ENCODE data around the gene MTCH2. TPM values are rescaled to one million over a fixed set of nuclear protein-coding genes. Genes with fewer than 3 reads are reported as not detected.

The MTCH2 gene
- polyA plus RNA-seq, 1 experiment: 194 TPM

- H3K9me3 ChIP-seq (ENCODE audit: control insufficient read depth, insufficient read depth, low read length): peaks cover 8% of the 10 kb centered on the region; the same call in 1 of the 2 replicates
- no peak overlapping the region for H3K4me3 ChIP-seq (ENCODE audit: low read depth, low read length)
- CTCF ChIA-PET: no interaction called here
- POLR2A ChIA-PET: no interaction called here
- TF ChIP-seq, protein P1, sequence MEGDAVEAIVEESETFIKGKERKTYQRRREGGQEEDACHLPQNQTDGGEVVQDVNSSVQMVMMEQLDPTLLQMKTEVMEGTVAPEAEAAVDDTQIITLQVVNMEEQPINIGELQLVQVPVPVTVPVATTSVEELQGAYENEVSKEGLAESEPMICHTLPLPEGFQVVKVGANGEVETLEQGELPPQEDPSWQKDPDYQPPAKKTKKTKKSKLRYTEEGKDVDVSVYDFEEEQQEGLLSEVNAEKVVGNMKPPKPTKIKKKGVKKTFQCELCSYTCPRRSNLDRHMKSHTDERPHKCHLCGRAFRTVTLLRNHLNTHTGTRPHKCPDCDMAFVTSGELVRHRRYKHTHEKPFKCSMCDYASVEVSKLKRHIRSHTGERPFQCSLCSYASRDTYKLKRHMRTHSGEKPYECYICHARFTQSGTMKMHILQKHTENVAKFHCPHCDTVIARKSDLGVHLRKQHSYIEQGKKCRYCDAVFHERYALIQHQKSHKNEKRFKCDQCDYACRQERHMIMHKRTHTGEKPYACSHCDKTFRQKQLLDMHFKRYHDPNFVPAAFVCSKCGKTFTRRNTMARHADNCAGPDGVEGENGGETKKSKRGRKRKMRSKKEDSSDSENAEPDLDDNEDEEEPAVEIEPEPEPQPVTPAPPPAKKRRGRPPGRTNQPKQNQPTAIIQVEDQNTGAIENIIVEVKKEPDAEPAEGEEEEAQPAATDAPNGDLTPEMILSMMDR (IDR thresholded peaks at IDR 0.05; ENCODE audit: low read depth, low read length): no peak
- H3K27ac ChIP-seq (ENCODE audit: low read depth, low read length): no peak overlapping the region
- H3K27me3 ChIP-seq (ENCODE audit: control insufficient read depth, insufficient read depth, low read length): peaks cover 45% of the 10 kb centered on the region
- DNase-seq (ENCODE audit: low read depth, low spot score): no peak
Measured at GRCh38 chr11:47592970-47593369, 49.4 kb downstream of the MTCH2 start.

- Histone ChIP-seq H3K27me3 (ENCODE audit: control insufficient read depth, insufficient read depth, low read length) (peaks cover 45% of the 10 kb centered on the region), H3K4me3 (ENCODE audit: low read depth, low read length) (no peak overlapping the region), H3K9me3 (ENCODE audit: control insufficient read depth, insufficient read depth, low read length) (peaks cover 8% of the 10 kb centered on the region; the same call in 1 of the 2 replicates), H3K27ac (ENCODE audit: low read depth, low read length) (no peak overlapping the region)
- TF ChIP-seq, protein P1 (IDR thresholded peaks at IDR 0.05; ENCODE audit: low read depth, low read length): no peak
- no peak for DNase-seq (ENCODE audit: low read depth, low spot score)
- ChIA-PET POLR2A (no interaction called here), CTCF (no interaction called here)
Measured at GRCh38 chr11:47592251-47592650, 50.1 kb downstream of the MTCH2 start.

GRCh38 chr11:47591764-47592163, 50.6 kb downstream of the MTCH2 start:
- Histone ChIP-seq H3K4me3 (ENCODE audit: low read depth, low read length) (no peak overlapping the region), H3K9me3 (ENCODE audit: control insufficient read depth, insufficient read depth, low read length) (peaks cover 8% of the 10 kb centered on the region; the same call in 1 of the 2 replicates), H3K27me3 (ENCODE audit: control insufficient read depth, insufficient read depth, low read length) (peaks cover 45% of the 10 kb centered on the region), H3K27ac (ENCODE audit: low read depth, low read length) (no peak overlapping the region)
- CTCF ChIA-PET: interaction anchor here (0.5 kb wide), 1 partner anchor 109 kb away, joined by 3 read pairs; no protein-coding TSS in a partner anchor
- POLR2A ChIA-PET: interaction anchor here (0.6 kb wide), 1 partner anchor 9 kb away, joined by 3 read pairs; no protein-coding TSS in a partner anchor
- TF ChIP-seq, protein P1 (IDR thresholded peaks at IDR 0.05; ENCODE audit: low read depth, low read length): no peak
- DNase-seq (ENCODE audit: low read depth, low spot score): no peak

GRCh38 chr11:47589977-47590861, 52.1 kb downstream of the MTCH2 start:
- Histone ChIP-seq H3K4me3 (ENCODE audit: low read depth, low read length) (peak overlapping the region; percentile 34; the same call in 1 of the 2 replicates), H3K27ac (ENCODE audit: low read depth, low read length) (no peak overlapping the region), H3K27me3 (ENCODE audit: control insufficient read depth, insufficient read depth, low read length) (peaks cover 39% of the 10 kb centered on the region), H3K9me3 (ENCODE audit: control insufficient read depth, insufficient read depth, low read length) (peaks cover 8% of the 10 kb centered on the region; the same call in 1 of the 2 replicates)
- POLR2A ChIA-PET: interaction anchor here (0.5 kb wide), 1 partner anchor 128 kb away, joined by 4 read pairs; no protein-coding TSS in a partner anchor
- DNase-seq (ENCODE audit: low read depth, low spot score): no peak
- CTCF ChIA-PET: no interaction called here
- TF ChIP-seq, protein P1 (IDR thresholded peaks at IDR 0.05; ENCODE audit: low read depth, low read length): no peak

GRCh38 chr11:47589584-47589976, 52.8 kb downstream of the MTCH2 start:
- ChIA-PET CTCF (no interaction called here), POLR2A (no interaction called here)
- H3K4me3 ChIP-seq (ENCODE audit: low read depth, low read length): peak overlapping the region; percentile 34; the same call in 1 of the 2 replicates
- H3K9me3 ChIP-seq (ENCODE audit: control insufficient read depth, insufficient read depth, low read length): peaks cover 8% of the 10 kb centered on the region; the same call in 1 of the 2 replicates
- peaks cover 33% of the 10 kb centered on the region for H3K27me3 ChIP-seq (ENCODE audit: control insufficient read depth, insufficient read depth, low read length)
- no peak for DNase-seq (ENCODE audit: low read depth, low spot score)
- H3K27ac ChIP-seq (ENCODE audit: low read depth, low read length): no peak overlapping the region
- TF ChIP-seq, protein P1 (IDR thresholded peaks at IDR 0.05; ENCODE audit: low read depth, low read length): no peak
